ENCODE measurements around the gene ZNF397.

The ZNF397 gene

DNA sequence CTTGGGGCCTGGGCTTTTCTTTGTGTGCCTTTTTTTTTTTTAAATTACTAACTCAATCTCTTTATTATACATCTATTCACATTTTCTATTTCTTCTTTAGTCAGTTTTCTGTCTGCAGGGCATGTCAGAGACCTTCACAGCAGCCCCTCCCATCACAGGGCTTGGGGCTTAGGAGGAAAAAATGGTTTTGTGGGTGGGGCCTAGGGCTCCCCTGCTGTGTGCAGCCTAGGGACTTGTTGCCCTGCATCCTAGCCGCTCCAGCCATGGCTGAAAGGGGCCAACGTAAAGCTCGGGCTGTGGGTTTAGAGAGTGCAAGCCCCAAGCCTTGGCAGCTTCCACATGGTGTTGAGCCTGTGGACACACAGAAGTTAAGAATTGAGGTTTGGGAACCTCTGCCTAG lies 35.4 kb downstream of the ZNF397 start:
- Histone ChIP-seq H3K36me3 (ENCODE audit: insufficient read depth, low read length) (no peaks in the 10 kb centered on the region), H3K4me3 (ENCODE audit: low read length, poor library complexity, severe bottlenecking) (no peak overlapping the region), H3K27me3 (ENCODE audit: insufficient read depth, low read length, poor library complexity, severe bottlenecking) (no peaks in the 10 kb centered on the region), H3F3A (ENCODE audit: low read depth) (no peaks in the 10 kb centered on the region), H3K79me2 (ENCODE audit: insufficient read depth, low read length) (no peaks in the 10 kb centered on the region), H3K4me2 (ENCODE audit: low read depth, low read length, poor library complexity, severe bottlenecking) (no peak overlapping the region), H3K9ac (ENCODE audit: low read depth, low read length, poor library complexity, severe bottlenecking) (no peak overlapping the region), H4K20me1 (ENCODE audit: insufficient read depth, low read length, poor library complexity, severe bottlenecking) (no peaks in the 10 kb centered on the region), H3K4me1 (ENCODE audit: insufficient read depth, low read length, poor library complexity, severe bottlenecking) (no peaks in the 10 kb centered on the region), H3K9me3 (ENCODE audit: insufficient read depth, low read depth, low read length) (no peaks in the 10 kb centered on the region; the same call in 1 of the 2 replicates), H3K9me2 (replicated peaks; ENCODE audit: low read depth, low read length) (no peaks in the 10 kb centered on the region), H2AFZ (ENCODE audit: low read length) (no peak overlapping the region)
- TF ChIP-seq, protein P1, sequence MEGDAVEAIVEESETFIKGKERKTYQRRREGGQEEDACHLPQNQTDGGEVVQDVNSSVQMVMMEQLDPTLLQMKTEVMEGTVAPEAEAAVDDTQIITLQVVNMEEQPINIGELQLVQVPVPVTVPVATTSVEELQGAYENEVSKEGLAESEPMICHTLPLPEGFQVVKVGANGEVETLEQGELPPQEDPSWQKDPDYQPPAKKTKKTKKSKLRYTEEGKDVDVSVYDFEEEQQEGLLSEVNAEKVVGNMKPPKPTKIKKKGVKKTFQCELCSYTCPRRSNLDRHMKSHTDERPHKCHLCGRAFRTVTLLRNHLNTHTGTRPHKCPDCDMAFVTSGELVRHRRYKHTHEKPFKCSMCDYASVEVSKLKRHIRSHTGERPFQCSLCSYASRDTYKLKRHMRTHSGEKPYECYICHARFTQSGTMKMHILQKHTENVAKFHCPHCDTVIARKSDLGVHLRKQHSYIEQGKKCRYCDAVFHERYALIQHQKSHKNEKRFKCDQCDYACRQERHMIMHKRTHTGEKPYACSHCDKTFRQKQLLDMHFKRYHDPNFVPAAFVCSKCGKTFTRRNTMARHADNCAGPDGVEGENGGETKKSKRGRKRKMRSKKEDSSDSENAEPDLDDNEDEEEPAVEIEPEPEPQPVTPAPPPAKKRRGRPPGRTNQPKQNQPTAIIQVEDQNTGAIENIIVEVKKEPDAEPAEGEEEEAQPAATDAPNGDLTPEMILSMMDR (conservative IDR thresholded peaks at IDR 0.05; ENCODE audit: low read length), result no peak
- TF ChIP-seq EZH2phosphoT487 (IDR thresholded peaks at IDR 0.05; ENCODE audit: borderline replicate concordance), result no peak

DNA sequence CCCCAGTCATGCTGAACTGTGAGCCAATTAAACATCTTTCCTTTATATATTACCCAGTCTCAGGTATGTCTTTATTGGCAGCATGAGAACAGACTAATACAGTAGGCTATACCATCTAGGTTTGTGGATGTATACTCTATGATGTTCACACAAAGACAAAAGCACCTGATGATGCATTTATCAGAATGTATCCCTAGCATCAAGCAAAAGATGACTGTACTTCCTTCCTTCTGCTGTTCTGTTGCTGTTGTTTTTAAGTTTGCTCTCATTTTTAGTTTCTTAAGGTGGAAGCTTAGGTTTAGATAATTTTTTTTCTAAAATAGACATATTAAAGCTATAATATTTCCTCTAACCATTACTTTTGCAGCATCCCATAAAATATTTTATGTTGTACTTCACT lies 36.8 kb downstream of the ZNF397 start:
- H3K4me2 ChIP-seq (ENCODE audit: low read depth, low read length, poor library complexity, severe bottlenecking), result no peak overlapping the region

DNA sequence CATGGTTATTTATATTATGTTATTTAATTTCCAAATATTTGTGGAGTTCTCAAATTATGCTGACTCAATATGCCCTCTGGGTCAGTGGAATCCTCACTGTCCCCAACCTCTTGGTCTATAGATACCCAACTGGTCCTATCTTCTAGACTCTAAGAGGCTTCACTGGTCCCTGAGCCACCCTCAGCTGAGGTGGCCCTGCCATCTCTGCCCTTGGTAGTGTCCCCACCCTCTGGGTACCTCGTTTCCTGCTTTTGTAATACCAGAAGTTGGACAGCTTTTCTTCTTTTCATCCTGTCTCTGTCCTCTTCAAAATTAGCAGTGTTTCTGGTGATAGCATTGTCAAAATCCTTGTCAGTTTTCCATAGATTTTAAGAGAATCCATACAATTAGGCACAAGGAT lies 37.3 kb downstream of the ZNF397 start:
- Histone ChIP-seq H3K9ac (ENCODE audit: low read depth, low read length, poor library complexity, severe bottlenecking) (no peak overlapping the region), H4K20me1 (ENCODE audit: insufficient read depth, low read length, poor library complexity, severe bottlenecking) (no peaks in the 10 kb centered on the region), H2AFZ (ENCODE audit: low read length) (no peak overlapping the region), H3K36me3 (ENCODE audit: insufficient read depth, low read length) (no peaks in the 10 kb centered on the region), H3K4me2 (ENCODE audit: low read depth, low read length, poor library complexity, severe bottlenecking) (no peak overlapping the region), H3K9me2 (replicated peaks; ENCODE audit: low read depth, low read length) (no peaks in the 10 kb centered on the region), H3K4me3 (ENCODE audit: low read length, poor library complexity, severe bottlenecking) (no peak overlapping the region), H3K79me2 (ENCODE audit: insufficient read depth, low read length) (no peaks in the 10 kb centered on the region), H3K27me3 (ENCODE audit: insufficient read depth, low read length, poor library complexity, severe bottlenecking) (no peaks in the 10 kb centered on the region), H3K9me3 (ENCODE audit: insufficient read depth, low read depth, low read length) (no peaks in the 10 kb centered on the region), H3F3A (ENCODE audit: low read depth) (no peaks in the 10 kb centered on the region), H3K4me1 (ENCODE audit: insufficient read depth, low read length, poor library complexity, severe bottlenecking) (no peaks in the 10 kb centered on the region)
- no peak for TF ChIP-seq EZH2phosphoT487 (IDR thresholded peaks at IDR 0.05; ENCODE audit: borderline replicate concordance)
- TF ChIP-seq, protein P1 (conservative IDR thresholded peaks at IDR 0.05; ENCODE audit: low read length), result no peak

More for the DNA sequence above, 36.8 kb downstream of the ZNF397 start:
- Histone ChIP-seq H4K20me1 (ENCODE audit: insufficient read depth, low read length, poor library complexity, severe bottlenecking) (no peaks in the 10 kb centered on the region), H3K9me3 (ENCODE audit: insufficient read depth, low read depth, low read length) (no peaks in the 10 kb centered on the region; the same call in 1 of the 2 replicates), H3K9ac (ENCODE audit: low read depth, low read length, poor library complexity, severe bottlenecking) (no peak overlapping the region), H3K36me3 (ENCODE audit: insufficient read depth, low read length) (no peaks in the 10 kb centered on the region), H3K27me3 (ENCODE audit: insufficient read depth, low read length, poor library complexity, severe bottlenecking) (no peaks in the 10 kb centered on the region), H3F3A (ENCODE audit: low read depth) (no peaks in the 10 kb centered on the region), H2AFZ (ENCODE audit: low read length) (no peak overlapping the region), H3K4me1 (ENCODE audit: insufficient read depth, low read length, poor library complexity, severe bottlenecking) (no peaks in the 10 kb centered on the region), H3K4me3 (ENCODE audit: low read length, poor library complexity, severe bottlenecking) (no peak overlapping the region), H3K9me2 (replicated peaks; ENCODE audit: low read depth, low read length) (no peaks in the 10 kb centered on the region), H3K79me2 (ENCODE audit: insufficient read depth, low read length) (no peaks in the 10 kb centered on the region)
- TF ChIP-seq, protein P1 (conservative IDR thresholded peaks at IDR 0.05; ENCODE audit: low read length), result no peak
- no peak for TF ChIP-seq EZH2phosphoT487 (IDR thresholded peaks at IDR 0.05; ENCODE audit: borderline replicate concordance)

All from Loucy (cell line).